ENCODE results near the gene USH2A.

Gene USH2A

GRCh38 chr1:215669806-215670491 is 753.3 kb downstream of the USH2A start:
- TF ChIP-seq POLR2A (IDR thresholded peaks at IDR 0.05; ENCODE audit: low read depth, low read length), result no peak
- no peak for TF ChIP-seq POLR2AphosphoS5 (IDR thresholded peaks at IDR 0.05; ENCODE audit: low read depth, low read length)
- TF ChIP-seq TAF1 (IDR thresholded peaks at IDR 0.05; ENCODE audit: borderline replicate concordance, low read depth, low read length), result no peak
- FAIRE-seq (no peak), DNase-seq (ENCODE audit: insufficient read length) (no peak)

GRCh38 chr1:215667761-215668160 is 755.5 kb downstream of the USH2A start:
- no peak for FAIRE-seq
- no peak for DNase-seq (ENCODE audit: insufficient read length)
- no peak for TF ChIP-seq POLR2AphosphoS5 (IDR thresholded peaks at IDR 0.05; ENCODE audit: low read depth, low read length)
- TF ChIP-seq POLR2A (IDR thresholded peaks at IDR 0.05; ENCODE audit: low read depth, low read length), result no peak
- no peak for TF ChIP-seq TAF1 (IDR thresholded peaks at IDR 0.05; ENCODE audit: borderline replicate concordance, low read depth, low read length)

- FAIRE-seq, result no peak
- no peak for TF ChIP-seq POLR2AphosphoS5 (IDR thresholded peaks at IDR 0.05; ENCODE audit: low read depth, low read length)
- TF ChIP-seq TAF1 (IDR thresholded peaks at IDR 0.05; ENCODE audit: borderline replicate concordance, low read depth, low read length), result no peak
- no peak for TF ChIP-seq POLR2A (IDR thresholded peaks at IDR 0.05; ENCODE audit: low read depth, low read length)
- no peak for DNase-seq (ENCODE audit: insufficient read length)
Observed at GRCh38 chr1:215665215-215665614, 758.0 kb downstream of the USH2A start.

GRCh38 chr1:215661033-215661432 is 762.2 kb downstream of the USH2A start:
- TF ChIP-seq TAF1 (IDR thresholded peaks at IDR 0.05; ENCODE audit: borderline replicate concordance, low read depth, low read length) (no peak), POLR2A (IDR thresholded peaks at IDR 0.05; ENCODE audit: low read depth, low read length) (no peak), POLR2AphosphoS5 (IDR thresholded peaks at IDR 0.05; ENCODE audit: low read depth, low read length) (no peak)
- no peak for FAIRE-seq
- no peak for DNase-seq (ENCODE audit: insufficient read length)

- no peak for FAIRE-seq
Observed at GRCh38 chr1:215660259-215660658, 763.0 kb downstream of the USH2A start.

GRCh38 chr1:215657047-215657446 is 766.2 kb downstream of the USH2A start:
- DNase-seq (ENCODE audit: insufficient read length) (no peak), FAIRE-seq (no peak)
- TF ChIP-seq TAF1 (IDR thresholded peaks at IDR 0.05; ENCODE audit: borderline replicate concordance, low read depth, low read length) (no peak), POLR2A (IDR thresholded peaks at IDR 0.05; ENCODE audit: low read depth, low read length) (no peak), POLR2AphosphoS5 (IDR thresholded peaks at IDR 0.05; ENCODE audit: low read depth, low read length) (no peak)

More at GRCh38 chr1:215660259-215660658, 763.0 kb downstream of the USH2A start:
- TF ChIP-seq TAF1 (IDR thresholded peaks at IDR 0.05; ENCODE audit: borderline replicate concordance, low read depth, low read length) (no peak), POLR2AphosphoS5 (IDR thresholded peaks at IDR 0.05; ENCODE audit: low read depth, low read length) (no peak), POLR2A (IDR thresholded peaks at IDR 0.05; ENCODE audit: low read depth, low read length) (no peak)
- DNase-seq (ENCODE audit: insufficient read length), result no peak

GRCh38 chr1:215652371-215652770 is 770.9 kb downstream of the USH2A start:
- no peak for TF ChIP-seq TAF1 (IDR thresholded peaks at IDR 0.05; ENCODE audit: borderline replicate concordance, low read depth, low read length)
- TF ChIP-seq POLR2AphosphoS5 (IDR thresholded peaks at IDR 0.05; ENCODE audit: low read depth, low read length), result no peak
- no peak for TF ChIP-seq POLR2A (IDR thresholded peaks at IDR 0.05; ENCODE audit: low read depth, low read length)
- DNase-seq (ENCODE audit: insufficient read length), result no peak
- no peak for FAIRE-seq

- no peak for TF ChIP-seq POLR2AphosphoS5 (IDR thresholded peaks at IDR 0.05; ENCODE audit: low read depth, low read length)
- no peak for TF ChIP-seq POLR2A (IDR thresholded peaks at IDR 0.05; ENCODE audit: low read depth, low read length)
- no peak for TF ChIP-seq TAF1 (IDR thresholded peaks at IDR 0.05; ENCODE audit: borderline replicate concordance, low read depth, low read length)
- DNase-seq (ENCODE audit: insufficient read length) (no peak), FAIRE-seq (no peak)
Observed at GRCh38 chr1:215651867-215652266, 771.4 kb downstream of the USH2A start.

- no peak for TF ChIP-seq POLR2A (IDR thresholded peaks at IDR 0.05; ENCODE audit: low read depth, low read length)
- TF ChIP-seq TAF1 (IDR thresholded peaks at IDR 0.05; ENCODE audit: borderline replicate concordance, low read depth, low read length), result no peak
- no peak for TF ChIP-seq POLR2AphosphoS5 (IDR thresholded peaks at IDR 0.05; ENCODE audit: low read depth, low read length)
- FAIRE-seq, result no peak
- DNase-seq (ENCODE audit: insufficient read length), result no peak
Observed at GRCh38 chr1:215650446-215651149, 772.6 kb downstream of the USH2A start.

GRCh38 chr1:215648957-215649356 is 774.3 kb downstream of the USH2A start:
- TF ChIP-seq POLR2A (IDR thresholded peaks at IDR 0.05; ENCODE audit: low read depth, low read length) (no peak), TAF1 (IDR thresholded peaks at IDR 0.05; ENCODE audit: borderline replicate concordance, low read depth, low read length) (no peak), POLR2AphosphoS5 (IDR thresholded peaks at IDR 0.05; ENCODE audit: low read depth, low read length) (no peak)
- no peak for DNase-seq (ENCODE audit: insufficient read length)
- FAIRE-seq, result no peak

GRCh38 chr1:215647738-215648137 is 775.5 kb downstream of the USH2A start:
- DNase-seq (ENCODE audit: insufficient read length) (no peak), FAIRE-seq (no peak)
- TF ChIP-seq POLR2AphosphoS5 (IDR thresholded peaks at IDR 0.05; ENCODE audit: low read depth, low read length) (no peak), TAF1 (IDR thresholded peaks at IDR 0.05; ENCODE audit: borderline replicate concordance, low read depth, low read length) (no peak), POLR2A (IDR thresholded peaks at IDR 0.05; ENCODE audit: low read depth, low read length) (no peak)

- TF ChIP-seq POLR2AphosphoS5 (IDR thresholded peaks at IDR 0.05; ENCODE audit: low read depth, low read length) (no peak), TAF1 (IDR thresholded peaks at IDR 0.05; ENCODE audit: borderline replicate concordance, low read depth, low read length) (no peak), POLR2A (IDR thresholded peaks at IDR 0.05; ENCODE audit: low read depth, low read length) (no peak)
- DNase-seq (ENCODE audit: insufficient read length), result no peak
- FAIRE-seq, result no peak
Observed at GRCh38 chr1:215645861-215646260, 777.4 kb downstream of the USH2A start.
